Neural progenitor cell (in vitro differentiated cells): ENCODE data around the gene ZNF691. TPM values are rescaled to one million over a fixed set of nuclear protein-coding genes. Genes with fewer than 3 reads are reported as not detected.

ENCODE experiments used
- DNase-seq: peaks from one replicate; pipeline ENCODE4 v3.0.0-alpha.2; 2016; ENCODE audit warnings: low spot score
- H2AFZ ChIP-seq: fragments of 200-600 bp; sonication (generic); replicated peaks from 2 replicates; pipeline ENCODE4 v1.6.1; 2016; ENCODE audit warnings: antibody characterized with exemption
- H3F3A ChIP-seq: fragments of 200-600 bp; sonication (generic); 2 replicates; pipeline ENCODE4 v1.6.1; 2016; ENCODE audit warnings: antibody characterized with exemption, low read depth
- H3K27ac ChIP-seq: fragments of 200-600 bp; sonication (generic); 2 replicates; pipeline ENCODE4 v1.5.1; 2016; ENCODE audit warnings: mild to moderate bottlenecking
- H3K27me3 ChIP-seq: fragments of 200-600 bp; sonication (generic); 2 replicates; pipeline ENCODE4 v1.6.1; 2016; ENCODE audit warnings: mild to moderate bottlenecking, moderate library complexity
- H3K36me3 ChIP-seq: fragments of 200-600 bp; sonication (generic); 2 replicates; pipeline ENCODE4 v1.5.1; 2016
- H3K4me1 ChIP-seq: fragments of 200-600 bp; sonication (generic); 2 replicates; pipeline ENCODE4 v1.6.1; 2016; ENCODE audit warnings: mixed run types
- H3K4me2 ChIP-seq: fragments of 200-600 bp; sonication (generic); 2 replicates; pipeline ENCODE4 v1.6.1; 2016
- H3K4me3 ChIP-seq: fragments of 200-600 bp; sonication (generic); 2 replicates; pipeline ENCODE4 v1.5.1; 2016
- H3K79me2 ChIP-seq: fragments of 200-600 bp; sonication (generic); 2 replicates; pipeline ENCODE4 v1.6.1; 2016; ENCODE audit warnings: low read depth
- H3K9ac ChIP-seq: fragments of 200-600 bp; sonication (generic); 2 replicates; pipeline ENCODE4 v1.6.1; 2016
- H3K9me3 ChIP-seq: fragments of 200-600 bp; sonication (generic); 2 replicates; pipeline ENCODE4 v1.5.1; 2016; ENCODE audit warnings: low read depth
- H4K20me1 ChIP-seq: fragments of 200-600 bp; sonication (generic); 2 replicates; pipeline ENCODE4 v1.6.1; 2016; ENCODE audit warnings: low read depth
- H3K27ac Mint-ChIP-seq: 3 replicates; pipeline ENCODE4 v1.8.0; 2021; ENCODE audit warnings: mixed read lengths
- H3K27me3 Mint-ChIP-seq: 2 replicates; pipeline ENCODE4 v1.8.0; 2022; ENCODE audit warnings: low read depth, mild to moderate bottlenecking, inconsistent platforms, moderate library complexity, mixed read lengths; ENCODE audit not compliant: insufficient read depth
- H3K36me3 Mint-ChIP-seq: 3 replicates; pipeline ENCODE4 v1.8.0; 2021; ENCODE audit warnings: mixed read lengths
- H3K4me1 Mint-ChIP-seq: 3 replicates; pipeline ENCODE4 v1.8.0; 2021; ENCODE audit warnings: mixed read lengths
- H3K4me3 Mint-ChIP-seq: 3 replicates; pipeline ENCODE4 v1.8.0; 2021; ENCODE audit warnings: mild to moderate bottlenecking, moderate library complexity, mixed read lengths
- H3K9me3 Mint-ChIP-seq: 3 replicates; pipeline ENCODE4 v1.8.0; 2020; ENCODE audit warnings: mixed read lengths
- EZH2 ChIP-seq: fragments of 200-600 bp; sonication (generic); IDR thresholded peaks from 2 replicates; pipeline ENCODE4 v1.6.1; 2017; ENCODE audit warnings: antibody characterized with exemption, mild to moderate bottlenecking, moderate library complexity
- EZH2phosphoT487 ChIP-seq: fragments of 200-600 bp; sonication (generic); IDR thresholded peaks from 2 replicates; pipeline ENCODE4 v1.6.1; 2017; ENCODE audit warnings: antibody characterized with exemption
- total RNA-seq: library from RNA; depleted of rRNA; stranded (reverse); fragments of >200 nt; gene quantifications from 2 replicates; pipeline ENCODE4 v1.2.3, GENCODE V29; 2015; ENCODE audit warnings: low replicate concordance
- TF ChIP-seq, protein P1 (sequence below): fragments of 200-600 bp; sonication (generic); IDR thresholded peaks from 2 replicates; pipeline ENCODE4 v1.5.1; 2017; ENCODE audit warnings: antibody characterized with exemption, mild to moderate bottlenecking

Gene ZNF691, protein sequence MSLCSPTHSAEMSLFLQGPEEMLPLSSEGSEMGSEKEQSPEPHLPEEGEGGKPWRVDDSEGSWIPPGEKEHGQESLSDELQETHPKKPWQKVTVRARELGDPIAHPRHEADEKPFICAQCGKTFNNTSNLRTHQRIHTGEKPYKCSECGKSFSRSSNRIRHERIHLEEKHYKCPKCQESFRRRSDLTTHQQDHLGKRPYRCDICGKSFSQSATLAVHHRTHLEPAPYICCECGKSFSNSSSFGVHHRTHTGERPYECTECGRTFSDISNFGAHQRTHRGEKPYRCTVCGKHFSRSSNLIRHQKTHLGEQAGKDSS
- total RNA-seq: 17.6 and 20.8 TPM in 2 replicates

GRCh38 chr1:42846257-42847110 lies at the start of gene ZNF691:
Gene ZNF691 (plus strand): TSS chr1:42846613. CDS start chr1:42849659, 3,046 bp downstream.
- Histone ChIP-seq H4K20me1 (peaks cover 14% of the 10 kb centered on the region), H3K79me2 (peaks cover 32% of the 10 kb centered on the region), H3K9me3 (no peaks in the 10 kb centered on the region), H3F3A (peaks cover 12% of the 10 kb centered on the region), H3K27ac (no peak within 1 kb of the TSS), H3K36me3 (peaks cover 4% of the 10 kb centered on the region), H3K4me1 (peaks cover 12% of the 10 kb centered on the region), H3K9ac (peak within 1 kb of the TSS; percentile 57), H3K27me3 (no peaks in the 10 kb centered on the region), H2AFZ (peak within 1 kb of the TSS; percentile 96), H3K4me2 (peak within 1 kb of the TSS; percentile 93), H3K4me3 (peak within 1 kb of the TSS; percentile 78)
- Mint-ChIP-seq H3K4me3 (peak within 1 kb of the TSS; percentile 95), H3K36me3 (peaks cover 33% of the 10 kb centered on the region), H3K4me1 (peaks cover 16% of the 10 kb centered on the region), H3K27ac (peak within 1 kb of the TSS; percentile 52), H3K27me3 (no peaks in the 10 kb centered on the region), H3K9me3 (peaks cover 15% of the 10 kb centered on the region)
- peak; percentile 98 for DNase-seq
- TF ChIP-seq EZH2: no peak
- TF ChIP-seq, protein P1, sequence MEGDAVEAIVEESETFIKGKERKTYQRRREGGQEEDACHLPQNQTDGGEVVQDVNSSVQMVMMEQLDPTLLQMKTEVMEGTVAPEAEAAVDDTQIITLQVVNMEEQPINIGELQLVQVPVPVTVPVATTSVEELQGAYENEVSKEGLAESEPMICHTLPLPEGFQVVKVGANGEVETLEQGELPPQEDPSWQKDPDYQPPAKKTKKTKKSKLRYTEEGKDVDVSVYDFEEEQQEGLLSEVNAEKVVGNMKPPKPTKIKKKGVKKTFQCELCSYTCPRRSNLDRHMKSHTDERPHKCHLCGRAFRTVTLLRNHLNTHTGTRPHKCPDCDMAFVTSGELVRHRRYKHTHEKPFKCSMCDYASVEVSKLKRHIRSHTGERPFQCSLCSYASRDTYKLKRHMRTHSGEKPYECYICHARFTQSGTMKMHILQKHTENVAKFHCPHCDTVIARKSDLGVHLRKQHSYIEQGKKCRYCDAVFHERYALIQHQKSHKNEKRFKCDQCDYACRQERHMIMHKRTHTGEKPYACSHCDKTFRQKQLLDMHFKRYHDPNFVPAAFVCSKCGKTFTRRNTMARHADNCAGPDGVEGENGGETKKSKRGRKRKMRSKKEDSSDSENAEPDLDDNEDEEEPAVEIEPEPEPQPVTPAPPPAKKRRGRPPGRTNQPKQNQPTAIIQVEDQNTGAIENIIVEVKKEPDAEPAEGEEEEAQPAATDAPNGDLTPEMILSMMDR: peak; percentile 51

DNA sequence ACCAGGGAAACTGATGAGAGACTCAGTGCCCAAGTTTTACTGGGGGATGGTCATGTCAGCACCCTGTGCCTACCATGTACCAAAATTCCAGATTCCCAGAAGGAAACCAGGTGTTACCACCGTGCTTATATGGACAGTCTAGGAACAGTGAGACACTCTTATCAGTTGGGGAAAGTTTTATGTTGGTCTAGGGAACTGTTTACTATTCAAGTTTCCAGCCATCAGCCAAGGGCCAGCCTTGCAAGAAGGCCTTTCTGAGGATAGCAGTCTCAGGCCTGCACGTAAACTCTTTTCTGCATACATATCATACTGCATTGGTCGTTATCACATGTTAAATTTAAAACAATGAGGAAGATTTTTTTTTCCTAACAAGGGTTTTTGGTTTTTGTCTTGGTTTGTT lies 49.0 kb upstream of the ZNF691 start:
- no peak overlapping the region for H2AFZ ChIP-seq
- peaks cover 4% of the 10 kb centered on the region for H3F3A ChIP-seq
- Mint-ChIP-seq H3K36me3 (no peaks in the 10 kb centered on the region), H3K4me1 (peaks cover 3% of the 10 kb centered on the region), H3K27ac (no peak overlapping the region), H3K27me3 (peaks cover 2% of the 10 kb centered on the region), H3K9me3 (no peaks in the 10 kb centered on the region), H3K4me3 (no peak overlapping the region)
- H3K36me3 ChIP-seq: no peaks in the 10 kb centered on the region
- no peak for DNase-seq
- no peaks in the 10 kb centered on the region for H3K27me3 ChIP-seq
- no peak overlapping the region for H3K27ac ChIP-seq
- no peak for TF ChIP-seq EZH2phosphoT487
- TF ChIP-seq, protein P1: no peak
- TF ChIP-seq EZH2: no peak
- no peak overlapping the region for H3K9ac ChIP-seq
- H3K9me3 ChIP-seq: no peaks in the 10 kb centered on the region
- H3K4me2 ChIP-seq: no peak overlapping the region
- H3K4me1 ChIP-seq: no peaks in the 10 kb centered on the region
- no peaks in the 10 kb centered on the region for H4K20me1 ChIP-seq
- H3K79me2 ChIP-seq: no peaks in the 10 kb centered on the region
- H3K4me3 ChIP-seq: no peak overlapping the region

- Histone ChIP-seq H3K9me3 (no peaks in the 10 kb centered on the region), H3K27me3 (no peaks in the 10 kb centered on the region), H3K4me3 (no peak overlapping the region), H3K9ac (no peak overlapping the region), H4K20me1 (no peaks in the 10 kb centered on the region), H3K36me3 (no peaks in the 10 kb centered on the region), H2AFZ (no peak overlapping the region), H3K4me1 (no peaks in the 10 kb centered on the region), H3K79me2 (no peaks in the 10 kb centered on the region), H3K4me2 (no peak overlapping the region), H3F3A (peaks cover 4% of the 10 kb centered on the region), H3K27ac (no peak overlapping the region)
- no peaks in the 10 kb centered on the region for H3K9me3 Mint-ChIP-seq
- H3K4me3 Mint-ChIP-seq: no peak overlapping the region
- H3K27me3 Mint-ChIP-seq: peaks cover 2% of the 10 kb centered on the region
- peaks cover 3% of the 10 kb centered on the region for H3K4me1 Mint-ChIP-seq
- no peak overlapping the region for H3K27ac Mint-ChIP-seq
- no peaks in the 10 kb centered on the region for H3K36me3 Mint-ChIP-seq
- TF ChIP-seq, protein P1: no peak
- TF ChIP-seq EZH2 (no peak), EZH2phosphoT487 (no peak)
- no peak for DNase-seq
Observed at GRCh38 chr1:42797979-42798378, 48.4 kb upstream of the ZNF691 start.
